ENCODE measurements around the gene IGF2.

The IGF2 gene

DNA sequence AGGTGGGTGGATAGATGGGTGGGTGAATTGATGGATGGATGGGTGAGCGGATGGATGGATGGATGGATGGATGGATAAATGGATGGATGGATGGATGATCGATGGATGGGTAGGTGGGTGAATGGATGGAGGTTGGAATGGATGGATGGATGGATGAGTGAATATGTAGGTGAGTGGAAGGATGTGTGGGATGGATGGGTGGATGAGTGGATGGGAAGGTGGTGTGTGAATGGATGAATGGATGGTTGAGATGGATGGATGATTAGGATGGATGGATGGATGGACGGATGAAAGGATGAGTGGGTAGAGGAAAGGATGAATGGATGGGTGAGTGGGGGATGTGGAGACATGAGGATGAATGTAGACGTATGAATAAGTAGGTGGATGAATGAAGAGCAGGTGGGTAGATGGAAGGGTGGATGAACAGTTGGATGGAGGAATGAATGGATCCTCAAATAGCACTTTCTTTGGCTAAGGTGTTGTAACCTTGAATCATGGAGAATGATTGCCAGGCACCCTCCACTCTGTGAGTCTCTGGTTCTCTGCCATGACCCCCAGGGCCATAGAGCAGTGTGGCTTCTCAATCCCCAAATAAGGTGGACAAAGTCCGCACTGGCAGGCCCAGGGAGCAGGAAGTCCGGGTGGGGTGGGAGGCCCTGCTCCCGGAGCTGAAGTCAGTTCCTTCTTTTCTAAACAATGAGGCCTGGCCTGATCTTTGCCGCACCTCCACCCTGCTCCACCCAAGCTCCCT, 36.9 kb downstream of the IGF2 start:
- FAIRE-seq: no peak
- DNase-seq (ENCODE audit: insufficient read length): no peak
- TF ChIP-seq TAF1 (IDR thresholded peaks at IDR 0.05; ENCODE audit: borderline replicate concordance, low read depth, low read length) (no peak), POLR2A (IDR thresholded peaks at IDR 0.05; ENCODE audit: low read depth, low read length) (no peak), POLR2AphosphoS5 (IDR thresholded peaks at IDR 0.05; ENCODE audit: low read depth, low read length) (no peak)

DNA sequence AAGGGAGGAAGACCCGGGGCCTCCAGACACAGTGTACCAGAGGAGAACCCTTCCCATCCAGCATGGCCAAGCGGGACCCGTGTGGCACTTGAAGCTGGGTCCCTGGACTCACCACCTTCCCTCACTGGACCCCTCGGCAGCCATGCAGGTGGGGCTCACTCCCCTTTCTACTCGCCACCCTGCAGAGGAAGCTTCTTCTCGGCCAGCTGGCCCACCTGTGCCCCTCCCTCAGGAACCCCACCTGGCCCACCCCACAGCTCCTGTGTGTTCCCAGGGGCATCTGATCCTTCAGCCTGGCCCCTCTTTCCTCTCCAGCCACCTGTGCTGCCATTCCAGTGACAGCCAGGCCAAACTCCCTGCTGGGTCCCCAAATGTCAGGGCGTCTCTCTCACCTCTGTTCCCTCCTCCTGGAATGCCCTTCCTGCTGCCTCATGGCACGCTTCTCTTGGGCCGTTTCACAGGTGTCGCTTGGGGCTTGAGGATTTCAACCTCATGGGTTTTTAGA, 38.0 kb downstream of the IGF2 start:
- FAIRE-seq (no peak), DNase-seq (ENCODE audit: insufficient read length) (no peak)
- TF ChIP-seq POLR2A (IDR thresholded peaks at IDR 0.05; ENCODE audit: low read depth, low read length) (no peak), TAF1 (IDR thresholded peaks at IDR 0.05; ENCODE audit: borderline replicate concordance, low read depth, low read length) (no peak), POLR2AphosphoS5 (IDR thresholded peaks at IDR 0.05; ENCODE audit: low read depth, low read length) (no peak)

DNA sequence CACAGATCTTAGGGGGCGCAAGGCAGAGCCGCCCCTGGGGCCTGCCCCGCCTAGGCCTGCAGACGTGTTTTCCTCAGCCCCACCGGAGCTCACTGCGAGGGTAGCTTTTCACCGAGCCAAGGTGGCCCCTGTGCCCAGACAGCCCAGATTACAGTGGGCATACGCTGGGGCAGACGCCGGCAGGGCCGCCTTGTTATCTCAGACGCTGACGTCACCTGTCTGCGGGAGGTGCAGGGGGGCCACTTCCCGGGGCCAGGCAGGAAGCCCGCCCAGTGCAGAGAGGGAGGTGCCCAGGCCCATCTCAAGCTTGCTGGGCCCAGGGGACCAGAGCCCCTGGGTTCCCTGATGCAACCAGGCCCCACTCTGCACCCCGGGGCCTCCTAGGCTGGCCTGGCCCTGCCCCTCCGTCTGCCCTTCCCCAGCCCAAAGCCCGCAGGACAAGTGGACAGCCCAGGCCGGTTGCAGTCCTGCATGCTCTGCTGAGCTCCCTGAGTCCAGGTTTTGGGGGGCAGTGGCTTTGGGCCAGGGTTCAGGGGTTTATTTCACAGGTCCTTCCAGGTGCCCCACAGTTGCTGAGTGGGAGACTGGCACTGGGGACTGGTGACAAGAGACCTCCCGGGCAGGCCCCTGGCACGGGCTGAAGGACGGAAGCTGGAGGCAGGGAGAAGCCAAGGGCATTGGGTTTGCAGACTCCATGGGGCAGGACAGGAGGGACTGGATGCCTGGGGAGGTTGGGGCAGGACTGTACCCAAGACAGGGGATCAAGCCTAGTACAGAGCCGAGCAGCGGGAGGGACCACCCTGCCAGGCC, 38.6 kb downstream of the IGF2 start:
- TF ChIP-seq POLR2AphosphoS5 (IDR thresholded peaks at IDR 0.05; ENCODE audit: low read depth, low read length) (no peak), TAF1 (IDR thresholded peaks at IDR 0.05; ENCODE audit: borderline replicate concordance, low read depth, low read length) (no peak), POLR2A (IDR thresholded peaks at IDR 0.05; ENCODE audit: low read depth, low read length) (no peak)
- DNase-seq (ENCODE audit: insufficient read length) (no peak), FAIRE-seq (no peak)

DNA sequence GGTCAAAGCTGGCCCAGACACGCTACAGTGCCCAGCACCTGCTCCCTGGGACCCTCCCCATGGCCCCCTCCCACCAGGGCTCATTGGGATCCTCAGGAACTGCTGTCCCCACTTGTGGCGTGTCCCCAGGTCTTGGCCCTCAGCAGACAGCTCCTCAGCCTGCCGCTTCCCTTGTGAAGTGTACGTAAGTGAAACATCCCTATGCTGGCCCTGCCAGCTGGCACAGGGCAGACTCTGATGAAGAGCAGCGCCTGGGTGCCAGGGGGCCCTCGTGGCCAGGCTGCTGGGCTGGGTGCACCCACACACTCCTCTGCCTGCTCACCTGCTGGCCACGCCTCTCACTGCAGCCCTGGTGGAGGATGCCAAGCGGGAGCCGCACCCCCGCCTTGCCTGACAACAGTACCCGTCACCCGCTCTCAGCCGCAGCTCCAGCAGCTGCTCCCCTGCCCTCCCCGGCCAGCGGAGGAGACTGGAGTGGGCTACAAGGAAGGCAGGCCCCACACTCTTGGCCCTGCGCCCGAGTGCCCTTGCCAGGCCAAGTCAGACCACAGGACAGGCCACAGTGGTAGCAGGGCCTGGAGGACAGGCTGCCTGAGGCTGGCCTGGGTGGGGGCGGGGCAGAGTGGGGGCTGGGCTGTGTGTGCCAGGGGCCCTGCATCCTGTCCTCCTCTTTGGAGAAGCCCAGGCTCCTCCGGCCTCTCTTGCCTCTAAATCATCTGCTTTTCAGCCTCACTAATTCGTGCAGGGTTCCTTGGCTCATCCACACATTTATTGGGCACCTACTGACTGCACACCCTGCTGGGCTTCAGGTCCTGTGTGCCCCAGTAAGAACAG, 39.5 kb downstream of the IGF2 start:
- DNase-seq (ENCODE audit: insufficient read length): no peak
- no peak for TF ChIP-seq POLR2A (IDR thresholded peaks at IDR 0.05; ENCODE audit: low read depth, low read length)
- TF ChIP-seq TAF1 (IDR thresholded peaks at IDR 0.05; ENCODE audit: borderline replicate concordance, low read depth, low read length): no peak
- FAIRE-seq: no peak

DNA sequence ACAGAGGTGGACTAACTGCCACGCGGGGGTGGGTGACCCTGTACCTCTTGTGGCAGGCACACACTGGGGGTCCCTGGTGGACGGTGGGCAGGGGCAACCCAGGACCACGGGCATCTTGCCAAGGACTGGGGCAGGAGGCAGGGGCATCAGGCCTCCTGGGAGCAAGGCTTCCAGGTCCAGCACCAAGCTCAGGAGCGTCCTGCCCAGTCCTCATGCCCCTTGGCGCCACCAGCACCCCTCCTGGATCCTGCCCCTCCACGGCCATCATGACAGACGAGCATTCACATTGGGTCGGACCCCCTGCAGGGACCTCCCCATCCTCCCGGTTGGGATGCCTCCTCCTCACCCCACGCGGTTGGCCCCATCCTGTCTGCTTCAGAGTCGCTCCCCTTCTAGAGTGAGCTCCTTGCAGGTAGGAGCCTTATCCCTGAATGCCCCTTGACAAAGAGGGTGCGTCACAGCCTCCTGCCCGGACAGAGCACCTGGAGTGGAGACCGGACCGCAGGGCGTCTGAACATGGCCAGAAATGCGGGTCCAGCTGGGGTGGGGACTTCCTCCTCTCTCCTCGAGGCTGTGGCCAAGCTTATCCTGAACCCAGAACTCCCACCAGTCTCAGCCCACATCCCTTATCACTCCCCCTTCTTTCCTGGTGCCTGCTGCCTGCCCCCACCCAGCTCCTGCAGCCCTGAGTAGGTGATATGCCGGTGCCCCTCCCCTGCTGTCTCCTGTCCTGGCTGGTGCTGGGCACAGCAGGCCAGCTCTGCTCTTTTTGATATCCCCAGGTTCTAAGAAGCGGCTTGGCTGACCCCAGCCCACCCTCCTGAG, 40.3 kb downstream of the IGF2 start:
- DNase-seq (ENCODE audit: insufficient read length) (no peak), FAIRE-seq (no peak)
- TF ChIP-seq POLR2AphosphoS5 (IDR thresholded peaks at IDR 0.05; ENCODE audit: low read depth, low read length): no peak
- no peak for TF ChIP-seq TAF1 (IDR thresholded peaks at IDR 0.05; ENCODE audit: borderline replicate concordance, low read depth, low read length)
- no peak for TF ChIP-seq POLR2A (IDR thresholded peaks at IDR 0.05; ENCODE audit: low read depth, low read length)

DNA sequence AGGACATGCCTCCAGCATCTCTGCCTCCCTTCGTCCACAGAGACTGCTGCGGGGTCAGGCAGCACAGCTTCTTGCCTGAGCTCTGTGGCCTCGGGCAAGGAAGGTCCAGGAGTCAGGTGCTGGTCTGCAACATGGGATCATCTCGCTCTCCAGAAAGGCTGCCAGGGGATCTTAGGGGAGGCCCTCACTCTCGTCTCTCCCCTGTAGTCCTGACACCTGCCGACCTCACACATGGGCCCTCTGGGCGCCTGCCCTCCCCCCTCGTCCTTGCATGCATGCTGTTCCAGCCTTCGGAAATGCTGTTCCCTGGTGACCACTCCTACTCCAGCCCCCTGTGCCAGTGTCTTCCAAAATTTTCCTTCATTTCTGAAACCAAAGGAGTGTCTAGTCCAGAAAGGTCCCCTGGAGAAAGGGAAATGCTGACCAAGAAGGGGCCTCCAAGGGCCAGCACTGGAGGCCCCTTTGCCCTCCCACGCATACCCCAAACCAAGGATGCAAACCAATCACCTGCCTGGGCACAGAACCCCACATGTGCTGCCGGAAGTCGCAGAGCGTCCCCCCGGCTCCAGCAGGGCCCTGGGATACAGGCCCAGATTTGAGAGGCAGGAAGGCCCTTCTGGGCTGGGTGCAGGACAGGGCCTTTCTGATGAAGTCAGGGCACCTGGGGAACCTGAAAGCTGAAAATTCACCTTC, 41.0 kb downstream of the IGF2 start:
- TF ChIP-seq POLR2AphosphoS5 (IDR thresholded peaks at IDR 0.05; ENCODE audit: low read depth, low read length) (no peak), TAF1 (IDR thresholded peaks at IDR 0.05; ENCODE audit: borderline replicate concordance, low read depth, low read length) (no peak), POLR2A (IDR thresholded peaks at IDR 0.05; ENCODE audit: low read depth, low read length) (no peak)
- DNase-seq (ENCODE audit: insufficient read length) (no peak), FAIRE-seq (no peak)

DNA sequence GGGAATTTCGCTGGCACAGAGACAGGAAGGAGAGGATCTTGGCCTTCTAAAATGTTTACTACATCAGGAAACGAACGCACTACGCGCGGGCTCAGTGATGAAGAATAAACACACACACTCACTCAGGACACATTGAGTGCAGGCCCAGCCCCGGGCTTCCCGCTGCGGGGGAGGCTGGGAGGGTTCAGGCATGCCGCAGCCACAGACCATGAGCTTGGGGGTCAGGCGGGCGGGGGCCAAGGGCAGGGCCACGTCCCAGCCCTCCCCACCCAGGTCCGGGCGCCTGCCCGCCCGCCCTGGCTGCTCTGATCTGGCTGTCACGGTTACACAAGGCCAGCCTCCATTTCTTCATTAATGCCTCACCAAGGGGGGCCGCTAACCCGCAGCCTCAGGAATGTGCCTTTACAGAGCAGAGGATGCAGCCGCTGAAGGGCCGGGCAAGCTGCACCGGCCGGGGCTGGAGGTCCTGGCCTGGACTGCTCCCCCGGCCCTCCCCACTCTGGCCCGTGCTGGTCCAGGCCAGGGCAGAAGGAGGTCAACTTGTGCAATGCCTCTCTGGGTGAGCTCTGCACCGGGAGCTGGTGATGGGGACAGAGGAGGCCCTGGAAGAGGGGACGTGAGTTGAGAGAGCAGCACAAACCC, 41.7 kb downstream of the IGF2 start:
- TF ChIP-seq POLR2AphosphoS5 (IDR thresholded peaks at IDR 0.05; ENCODE audit: low read depth, low read length): no peak
- no peak for TF ChIP-seq POLR2A (IDR thresholded peaks at IDR 0.05; ENCODE audit: low read depth, low read length)
- no peak for TF ChIP-seq TAF1 (IDR thresholded peaks at IDR 0.05; ENCODE audit: borderline replicate concordance, low read depth, low read length)
- FAIRE-seq: no peak
- DNase-seq (ENCODE audit: insufficient read length): no peak

DNA sequence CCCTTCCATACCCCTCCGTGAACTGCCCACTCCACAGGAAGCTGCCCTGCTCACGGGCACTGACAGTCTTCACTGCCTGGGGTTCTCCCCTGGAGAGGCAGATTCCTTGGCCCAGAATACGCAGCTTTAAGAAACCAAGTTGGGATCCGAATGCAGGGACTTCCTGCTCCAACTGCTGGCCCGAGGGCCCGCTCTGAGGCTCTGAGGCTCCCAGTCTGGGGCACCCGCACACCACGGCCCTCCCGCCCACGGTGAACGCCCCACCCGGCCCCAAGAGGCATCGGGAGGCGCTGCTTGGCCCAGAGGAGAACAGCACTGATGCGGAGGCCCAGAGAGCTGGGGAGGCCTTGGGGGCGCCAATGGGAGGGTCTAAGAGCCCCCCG, 42.3 kb downstream of the IGF2 start:
- DNase-seq (ENCODE audit: insufficient read length): no peak
- no peak for FAIRE-seq
- TF ChIP-seq POLR2AphosphoS5 (IDR thresholded peaks at IDR 0.05; ENCODE audit: low read depth, low read length) (no peak), POLR2A (IDR thresholded peaks at IDR 0.05; ENCODE audit: low read depth, low read length) (no peak), TAF1 (IDR thresholded peaks at IDR 0.05; ENCODE audit: borderline replicate concordance, low read depth, low read length) (no peak)

DNA sequence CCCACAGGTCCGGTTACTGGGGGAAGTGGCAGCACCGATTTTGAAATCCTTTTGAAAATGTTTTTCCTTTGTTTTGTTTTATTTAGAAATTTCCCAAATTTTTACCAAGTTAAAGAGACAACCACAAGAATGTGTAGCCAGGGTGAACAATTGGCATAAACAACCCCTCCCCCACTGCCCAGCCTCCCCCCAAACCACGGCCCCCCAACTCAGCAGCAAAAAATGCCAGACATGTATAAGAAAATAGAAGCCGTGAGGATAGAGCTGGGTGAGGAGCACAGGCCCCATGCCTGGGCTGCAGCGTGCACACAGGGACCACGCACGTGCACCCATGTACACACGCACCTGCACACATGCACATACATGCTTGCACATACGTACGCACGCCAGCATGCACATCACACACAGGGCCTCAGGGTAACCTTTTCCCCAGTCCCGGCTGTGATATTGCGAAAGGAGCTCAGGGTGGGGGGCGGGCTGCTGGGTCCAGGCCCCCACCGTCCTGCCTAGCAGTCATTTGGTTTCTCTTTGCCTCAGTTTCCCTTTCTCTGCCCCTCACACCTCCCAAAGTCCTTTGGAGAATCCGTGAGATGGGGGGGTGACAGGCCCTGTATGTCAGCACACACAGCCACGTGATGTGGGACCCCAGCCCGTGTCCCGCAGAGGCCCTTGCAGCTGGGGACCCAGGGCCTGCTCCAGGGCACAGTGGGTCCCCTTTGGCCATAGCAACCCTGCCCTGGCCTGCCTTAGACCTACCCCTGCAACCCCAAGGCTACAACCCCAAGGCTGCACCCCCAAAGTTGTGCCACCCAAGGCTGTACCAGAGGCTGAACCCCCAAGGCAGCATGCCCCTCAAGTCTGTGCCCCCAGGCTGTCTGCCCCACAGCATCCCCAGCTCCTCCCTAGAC, 42.9 kb downstream of the IGF2 start:
- TF ChIP-seq POLR2AphosphoS5 (IDR thresholded peaks at IDR 0.05; ENCODE audit: low read depth, low read length): no peak
- TF ChIP-seq POLR2A (IDR thresholded peaks at IDR 0.05; ENCODE audit: low read depth, low read length): no peak
- TF ChIP-seq TAF1 (IDR thresholded peaks at IDR 0.05; ENCODE audit: borderline replicate concordance, low read depth, low read length): no peak
- DNase-seq (ENCODE audit: insufficient read length) (no peak), FAIRE-seq (no peak)

All from GM12892 (cell line).